ENCODE results near the gene CIB2. TPM values are rescaled to one million over a fixed set of nuclear protein-coding genes. Genes with fewer than 3 reads are reported as not detected.

Gene CIB2
- total RNA-seq, 1 experiment from 2014 or later, result 43.2 TPM

DNA sequence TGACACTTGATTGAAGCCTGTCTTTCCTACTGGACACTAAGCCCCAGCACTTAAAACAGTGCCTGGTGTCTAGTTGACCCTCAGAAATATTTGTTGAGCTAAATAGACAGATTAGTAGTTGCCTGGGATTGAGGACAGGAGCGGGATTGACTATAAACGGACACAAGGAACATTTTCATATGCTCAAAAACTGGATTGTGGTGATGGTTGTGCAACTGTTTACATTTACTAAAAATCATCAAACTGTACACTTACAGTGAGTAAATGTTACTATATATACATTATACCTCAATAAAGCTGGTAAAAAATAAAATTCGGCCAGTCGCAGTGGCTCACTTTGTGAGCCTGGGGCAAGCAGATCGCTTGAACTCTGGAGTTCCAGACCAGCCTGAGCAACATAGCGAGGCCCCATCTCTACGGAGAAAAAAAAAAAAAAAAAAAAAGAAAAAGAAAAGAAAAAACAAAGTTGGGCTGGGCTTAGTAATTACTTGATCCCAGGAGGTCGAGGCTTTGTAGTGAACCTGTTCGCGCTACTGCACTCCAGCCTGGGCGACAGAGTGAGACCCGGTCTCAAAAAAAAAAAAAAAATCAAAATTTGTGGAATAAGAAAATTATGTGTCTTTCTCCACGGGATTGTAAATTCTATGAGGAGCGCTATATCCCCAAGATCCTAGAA lies 17.3 kb upstream of the CIB2 start:
- Histone ChIP-seq H2AFZ (ENCODE audit: low read length) (no peak overlapping the region), H2BK5ac (ENCODE audit: insufficient read length, low read length) (no peak overlapping the region), H3K27ac (ENCODE audit: insufficient read length, low read depth, low read length) (no peak overlapping the region), H4K5ac (ENCODE audit: insufficient read length, low read depth, low read length) (no peak overlapping the region), H3K23me2 (ENCODE audit: insufficient read length, low read depth, low read length, poor library complexity, severe bottlenecking) (peaks cover 3% of the 10 kb centered on the region), H4K91ac (ENCODE audit: insufficient read length, low read depth, low read length) (no peak overlapping the region), H3T11ph (ENCODE audit: low read length) (no peak overlapping the region), H4K20me1 (ENCODE audit: control insufficient read depth, insufficient read depth, insufficient read length) (no peaks in the 10 kb centered on the region), H3K9ac (ENCODE audit: extremely low read depth, insufficient read length, low read length) (peak overlapping the region; percentile 57), H3K4me1 (ENCODE audit: insufficient read depth, low read length) (no peaks in the 10 kb centered on the region), H2BK120ac (ENCODE audit: low read depth, low read length, poor library complexity, severe bottlenecking) (no peak overlapping the region), H2AK5ac (ENCODE audit: insufficient read length, low read length) (no peak overlapping the region), H3K4ac (ENCODE audit: low read depth, low read length) (no peak overlapping the region), H3K79me1 (ENCODE audit: insufficient read depth, low read depth, low read length, poor library complexity, severe bottlenecking) (no peaks in the 10 kb centered on the region), H2BK12ac (ENCODE audit: insufficient read length, low read depth, low read length) (no peak overlapping the region), H2BK15ac (ENCODE audit: low read depth, low read length) (no peak overlapping the region), H4K8ac (replicated peaks; ENCODE audit: insufficient read length, low read depth, low read length) (no peak overlapping the region), H3K18ac (ENCODE audit: insufficient read length, low read depth, low read length) (no peak overlapping the region), H3K9me3 (ENCODE audit: control insufficient read depth, low read depth, low read length) (no peaks in the 10 kb centered on the region), H3K79me2 (ENCODE audit: insufficient read depth, low read length) (no peaks in the 10 kb centered on the region), H3K4me2 (ENCODE audit: insufficient read depth, insufficient read length, low read length) (peak overlapping the region; percentile 61), H2BK20ac (ENCODE audit: low read depth, low read length, poor library complexity, severe bottlenecking) (no peak overlapping the region), H3K14ac (ENCODE audit: insufficient read depth, low read length) (no peak overlapping the region), H3K56ac (ENCODE audit: insufficient read length, low read depth, low read length) (no peak overlapping the region), H3K23ac (ENCODE audit: insufficient read length, low read depth, low read length) (no peak overlapping the region), H3K27me3 (ENCODE audit: insufficient read depth, low read length) (no peaks in the 10 kb centered on the region; the same call in 1 of the 2 replicates)
- no peaks in the 10 kb centered on the region; a peak in 1 of 5 replicates for H3K9me3 Mint-ChIP-seq
- H3K27me3 Mint-ChIP-seq (ENCODE audit: low read depth), result peaks cover 2% of the 10 kb centered on the region; the same call in 1 of the 2 replicates
- H3K27ac Mint-ChIP-seq, result peak overlapping the region in 2 of 3 experiments; percentile 68 to 95; a peak in 4 of 7 replicates
- H3K36me3 Mint-ChIP-seq (ENCODE audit: insufficient read depth in 1 of 3, low read depth in 3 of 3), result peaks cover 0 to 5% (median 1%) of the 10 kb centered on the region in 3 experiments; a peak in 2 of 7 replicates
- no peak for DNase-seq
- peak overlapping the region; percentile 94 to 95 for H3K4me3 Mint-ChIP-seq
- no CpG with 5 or more reads among the region's 14 CpGs for WGBS (ENCODE audit: extremely low coverage, insufficient read length, low lambda C conversion rate)
- TF ChIP-seq, protein P1, sequence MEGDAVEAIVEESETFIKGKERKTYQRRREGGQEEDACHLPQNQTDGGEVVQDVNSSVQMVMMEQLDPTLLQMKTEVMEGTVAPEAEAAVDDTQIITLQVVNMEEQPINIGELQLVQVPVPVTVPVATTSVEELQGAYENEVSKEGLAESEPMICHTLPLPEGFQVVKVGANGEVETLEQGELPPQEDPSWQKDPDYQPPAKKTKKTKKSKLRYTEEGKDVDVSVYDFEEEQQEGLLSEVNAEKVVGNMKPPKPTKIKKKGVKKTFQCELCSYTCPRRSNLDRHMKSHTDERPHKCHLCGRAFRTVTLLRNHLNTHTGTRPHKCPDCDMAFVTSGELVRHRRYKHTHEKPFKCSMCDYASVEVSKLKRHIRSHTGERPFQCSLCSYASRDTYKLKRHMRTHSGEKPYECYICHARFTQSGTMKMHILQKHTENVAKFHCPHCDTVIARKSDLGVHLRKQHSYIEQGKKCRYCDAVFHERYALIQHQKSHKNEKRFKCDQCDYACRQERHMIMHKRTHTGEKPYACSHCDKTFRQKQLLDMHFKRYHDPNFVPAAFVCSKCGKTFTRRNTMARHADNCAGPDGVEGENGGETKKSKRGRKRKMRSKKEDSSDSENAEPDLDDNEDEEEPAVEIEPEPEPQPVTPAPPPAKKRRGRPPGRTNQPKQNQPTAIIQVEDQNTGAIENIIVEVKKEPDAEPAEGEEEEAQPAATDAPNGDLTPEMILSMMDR (conservative IDR thresholded peaks at IDR 0.05), result no peak
- peaks cover 11 to 22% of the 10 kb centered on the region in 2 experiments for H3K4me1 Mint-ChIP-seq
